ENCODE data around the gene ZNF354B. TPM values are rescaled to one million over a fixed set of nuclear protein-coding genes. Genes with fewer than 3 reads are reported as not detected.

The ZNF354B gene
- 2.2 and 3.4 TPM in 2 replicates for total RNA-seq (2014; rRNA removed; shearing (Covaris generic); ENCODE audit: low replicate concordance)

DNA sequence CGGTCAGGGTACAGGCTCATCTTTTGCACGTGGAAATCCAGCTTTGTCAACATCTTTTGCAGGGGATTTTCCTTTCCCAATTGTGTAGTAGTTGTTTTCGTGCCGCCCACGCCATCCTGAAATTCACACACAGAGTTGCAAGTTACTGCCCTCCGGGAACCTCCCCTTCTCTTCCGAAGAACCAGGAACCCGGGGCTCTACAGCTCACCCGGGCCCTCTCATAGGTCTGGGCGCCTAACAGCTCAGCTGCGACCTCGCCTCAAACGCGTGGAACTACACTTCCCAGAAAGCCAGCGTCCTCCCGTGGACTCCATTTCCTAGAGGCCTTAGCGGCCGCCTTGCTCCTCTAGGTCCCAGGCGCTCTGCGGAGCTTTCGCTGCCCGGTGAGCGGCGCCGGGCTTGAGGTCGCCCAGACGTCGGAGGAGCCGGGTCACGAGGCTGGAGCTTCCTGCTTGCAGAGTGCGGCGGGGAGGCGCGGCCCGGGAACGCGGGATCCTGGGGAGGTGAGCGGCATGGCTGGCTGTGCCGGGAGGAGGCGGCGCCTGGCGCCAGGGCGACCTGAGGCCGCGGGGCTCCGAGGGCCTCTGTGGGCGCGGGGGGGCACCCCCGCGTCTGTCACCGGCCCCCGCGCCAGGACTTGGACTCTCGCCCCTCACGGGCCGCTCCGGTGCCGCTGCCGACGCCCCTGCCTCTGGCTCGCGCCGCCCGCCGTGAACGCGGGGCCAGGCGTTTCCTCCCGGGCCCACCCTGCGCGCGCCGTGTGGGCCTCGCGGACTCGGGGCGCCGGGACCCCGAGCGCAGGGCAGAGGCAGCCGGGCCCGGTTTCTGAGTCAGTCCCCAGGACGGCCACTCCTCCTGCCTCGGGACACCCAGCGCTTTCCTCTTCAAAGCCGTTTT lies at the start of gene ZNF354B:
TSS of gene ZNF354B (plus strand) at position 329 of the 897 bp plus-strand sequence. CDS start 1,095 bp downstream, outside the sequence.
- Histone ChIP-seq H2AFZ (ENCODE audit: low read length) (peak within 1 kb of the TSS; percentile 69; the same call in 1 of the 2 replicates), H3K4me3 (ENCODE audit: low read length) (peak within 1 kb of the TSS; percentile 60; the same call in 1 of the 2 replicates)

GRCh38 chr5:178817506-178817905 lies 42.2 kb upstream of the ZNF354B start:
- H3K27ac ChIP-seq (ENCODE audit: low read length) = no peak overlapping the region

More for the DNA sequence above, at the start of gene ZNF354B:
- no peak within 1 kb of the TSS for H3K27ac ChIP-seq (ENCODE audit: low read length)
- no peaks in the 10 kb centered on the region for H3K4me1 ChIP-seq (ENCODE audit: low read length)
- peak within 1 kb of the TSS; percentile 62 for H3K9ac ChIP-seq (ENCODE audit: low read length)
- H3K9me3 ChIP-seq (ENCODE audit: low read length) = no peaks in the 10 kb centered on the region
- H3K4me2 ChIP-seq (ENCODE audit: low read depth, low read length, poor library complexity, severe bottlenecking) = peak within 1 kb of the TSS; percentile 55
- H4K20me1 ChIP-seq (ENCODE audit: insufficient read depth, low read depth, low read length) = no peaks in the 10 kb centered on the region
- no peaks in the 10 kb centered on the region for H3K79me2 ChIP-seq (ENCODE audit: low read length)
- no peaks in the 10 kb centered on the region for H3K9me2 ChIP-seq (replicated peaks; ENCODE audit: insufficient read depth, low read length)
- H3K27me3 ChIP-seq (ENCODE audit: low read length) = no peaks in the 10 kb centered on the region; the same call in 1 of the 2 replicates
- H3K36me3 ChIP-seq (ENCODE audit: insufficient read depth, low read length) = no peaks in the 10 kb centered on the region
- DNase-seq = peak; percentile 72

GRCh38 chr5:178818094-178818493 lies 41.7 kb upstream of the ZNF354B start:
- H3K4me3 ChIP-seq (ENCODE audit: low read length) = no peak overlapping the region
- H3K27ac ChIP-seq (ENCODE audit: low read length) = no peak overlapping the region
- H4K20me1 ChIP-seq (ENCODE audit: insufficient read depth, low read depth, low read length) = no peaks in the 10 kb centered on the region
- H3K9me2 ChIP-seq (replicated peaks; ENCODE audit: insufficient read depth, low read length) = no peaks in the 10 kb centered on the region
- H3K27me3 ChIP-seq (ENCODE audit: low read length) = no peaks in the 10 kb centered on the region
- H3K36me3 ChIP-seq (ENCODE audit: insufficient read depth, low read length) = no peaks in the 10 kb centered on the region
- H3K4me2 ChIP-seq (ENCODE audit: low read depth, low read length, poor library complexity, severe bottlenecking) = no peak overlapping the region
- DNase-seq = no peak
- H3K4me1 ChIP-seq (ENCODE audit: low read length) = no peaks in the 10 kb centered on the region
- no peaks in the 10 kb centered on the region for H3K79me2 ChIP-seq (ENCODE audit: low read length)
- no peak overlapping the region for H3K9ac ChIP-seq (ENCODE audit: low read length)
- H3K9me3 ChIP-seq (ENCODE audit: low read length) = no peaks in the 10 kb centered on the region
- H2AFZ ChIP-seq (ENCODE audit: low read length) = no peak overlapping the region

More at GRCh38 chr5:178817506-178817905, 42.2 kb upstream of the ZNF354B start:
- H3K36me3 ChIP-seq (ENCODE audit: insufficient read depth, low read length) = no peaks in the 10 kb centered on the region
- no peak overlapping the region for H3K4me2 ChIP-seq (ENCODE audit: low read depth, low read length, poor library complexity, severe bottlenecking)
- no peaks in the 10 kb centered on the region for H3K9me3 ChIP-seq (ENCODE audit: low read length)
- no peaks in the 10 kb centered on the region for H3K9me2 ChIP-seq (replicated peaks; ENCODE audit: insufficient read depth, low read length)
- H3K27me3 ChIP-seq (ENCODE audit: low read length) = no peaks in the 10 kb centered on the region
- no peaks in the 10 kb centered on the region for H3K79me2 ChIP-seq (ENCODE audit: low read length)
- H2AFZ ChIP-seq (ENCODE audit: low read length) = no peak overlapping the region
- no peak for DNase-seq
- H3K9ac ChIP-seq (ENCODE audit: low read length) = no peak overlapping the region
- no peaks in the 10 kb centered on the region for H4K20me1 ChIP-seq (ENCODE audit: insufficient read depth, low read depth, low read length)
- no peaks in the 10 kb centered on the region for H3K4me1 ChIP-seq (ENCODE audit: low read length)
- H3K4me3 ChIP-seq (ENCODE audit: low read length) = no peak overlapping the region

DNA sequence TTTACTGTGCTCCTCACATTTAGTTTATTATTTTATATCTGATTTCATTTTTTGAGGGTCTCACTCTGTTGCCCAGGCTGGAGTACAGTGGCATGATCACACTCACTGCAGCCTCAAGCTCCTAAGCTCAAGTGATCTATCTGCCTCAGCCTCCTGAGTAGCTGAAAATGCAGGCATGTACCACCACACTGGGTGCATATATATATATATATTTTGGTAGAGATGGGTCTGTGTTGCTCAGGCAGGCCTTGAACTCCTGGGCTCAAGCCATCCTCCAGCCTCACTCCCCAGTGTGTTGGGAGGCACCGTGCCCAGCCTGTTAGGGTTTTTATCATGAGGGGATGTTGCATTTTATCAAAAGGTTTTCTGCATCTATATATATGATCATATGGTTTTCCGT lies 39.8 kb upstream of the ZNF354B start:
- no peaks in the 10 kb centered on the region for H4K20me1 ChIP-seq (ENCODE audit: insufficient read depth, low read depth, low read length)
- H3K36me3 ChIP-seq (ENCODE audit: insufficient read depth, low read length) = no peaks in the 10 kb centered on the region
- H3K9me2 ChIP-seq (replicated peaks; ENCODE audit: insufficient read depth, low read length) = no peaks in the 10 kb centered on the region
- no peak for DNase-seq
- no peak overlapping the region for H3K9ac ChIP-seq (ENCODE audit: low read length)
- H2AFZ ChIP-seq (ENCODE audit: low read length) = no peak overlapping the region
- H3K9me3 ChIP-seq (ENCODE audit: low read length) = no peaks in the 10 kb centered on the region
- H3K4me1 ChIP-seq (ENCODE audit: low read length) = no peaks in the 10 kb centered on the region
- H3K27ac ChIP-seq (ENCODE audit: low read length) = no peak overlapping the region
- no peak overlapping the region for H3K4me3 ChIP-seq (ENCODE audit: low read length)
- H3K27me3 ChIP-seq (ENCODE audit: low read length) = no peaks in the 10 kb centered on the region
- H3K4me2 ChIP-seq (ENCODE audit: low read depth, low read length, poor library complexity, severe bottlenecking) = no peak overlapping the region
- no peaks in the 10 kb centered on the region for H3K79me2 ChIP-seq (ENCODE audit: low read length)

DNA sequence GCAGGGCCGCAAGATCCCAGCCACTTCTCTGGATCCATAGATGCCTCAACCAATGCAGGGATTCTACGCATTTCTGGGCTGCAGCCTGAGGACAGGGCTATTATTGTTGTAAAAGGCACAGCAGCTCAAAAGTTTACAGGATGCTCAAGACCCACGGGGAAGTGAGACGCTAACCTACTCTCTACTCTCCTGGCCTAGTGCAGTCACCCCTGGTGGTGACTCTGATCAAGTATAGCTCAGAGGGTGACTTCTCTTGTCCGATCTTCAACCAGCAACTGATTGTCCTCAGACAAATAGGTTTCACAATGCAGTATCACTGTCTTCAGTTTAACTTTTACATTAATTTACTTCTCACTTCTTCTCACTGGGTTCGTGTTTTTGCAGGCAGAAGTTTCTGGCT lies 34.3 kb upstream of the ZNF354B start:
- no peak overlapping the region for H2AFZ ChIP-seq (ENCODE audit: low read length)
- H3K79me2 ChIP-seq (ENCODE audit: low read length) = no peaks in the 10 kb centered on the region
- no peaks in the 10 kb centered on the region for H3K9me3 ChIP-seq (ENCODE audit: low read length)
- H3K9ac ChIP-seq (ENCODE audit: low read length) = no peak overlapping the region
- no peaks in the 10 kb centered on the region for H3K36me3 ChIP-seq (ENCODE audit: insufficient read depth, low read length)
- H3K27me3 ChIP-seq (ENCODE audit: low read length) = no peaks in the 10 kb centered on the region
- H4K20me1 ChIP-seq (ENCODE audit: insufficient read depth, low read depth, low read length) = no peaks in the 10 kb centered on the region
- no peak overlapping the region for H3K4me2 ChIP-seq (ENCODE audit: low read depth, low read length, poor library complexity, severe bottlenecking)
- DNase-seq = no peak
- H3K4me1 ChIP-seq (ENCODE audit: low read length) = no peaks in the 10 kb centered on the region
- H3K4me3 ChIP-seq (ENCODE audit: low read length) = no peak overlapping the region
- no peaks in the 10 kb centered on the region for H3K9me2 ChIP-seq (replicated peaks; ENCODE audit: insufficient read depth, low read length)
- H3K27ac ChIP-seq (ENCODE audit: low read length) = no peak overlapping the region

DNA sequence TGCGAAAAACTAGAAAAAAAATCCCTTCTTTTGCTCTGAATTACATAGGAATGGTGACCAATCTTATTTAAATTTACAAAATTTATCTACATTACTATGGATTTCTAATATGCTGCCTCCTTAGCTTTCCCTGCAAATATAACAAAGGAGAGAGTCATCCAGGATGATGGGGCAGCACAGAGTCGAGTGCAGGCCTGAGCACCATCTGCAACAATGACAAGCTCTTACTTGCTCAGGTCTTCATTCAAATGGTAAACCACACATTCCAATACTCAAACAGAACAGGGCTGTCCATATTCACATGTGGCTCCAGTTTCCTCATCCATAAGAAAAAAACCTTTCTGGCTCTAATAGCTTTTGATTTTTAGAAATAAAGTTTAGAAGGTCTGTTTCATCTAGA lies 33.5 kb upstream of the ZNF354B start:
- DNase-seq = no peak
- Histone ChIP-seq H3K79me2 (ENCODE audit: low read length) (no peaks in the 10 kb centered on the region), H4K20me1 (ENCODE audit: insufficient read depth, low read depth, low read length) (no peaks in the 10 kb centered on the region), H3K4me2 (ENCODE audit: low read depth, low read length, poor library complexity, severe bottlenecking) (no peak overlapping the region), H3K9me2 (replicated peaks; ENCODE audit: insufficient read depth, low read length) (no peaks in the 10 kb centered on the region), H2AFZ (ENCODE audit: low read length) (no peak overlapping the region), H3K4me3 (ENCODE audit: low read length) (no peak overlapping the region), H3K4me1 (ENCODE audit: low read length) (no peaks in the 10 kb centered on the region), H3K9ac (ENCODE audit: low read length) (no peak overlapping the region), H3K27ac (ENCODE audit: low read length) (no peak overlapping the region), H3K36me3 (ENCODE audit: insufficient read depth, low read length) (no peaks in the 10 kb centered on the region), H3K9me3 (ENCODE audit: low read length) (no peaks in the 10 kb centered on the region), H3K27me3 (ENCODE audit: low read length) (no peaks in the 10 kb centered on the region)

DNA sequence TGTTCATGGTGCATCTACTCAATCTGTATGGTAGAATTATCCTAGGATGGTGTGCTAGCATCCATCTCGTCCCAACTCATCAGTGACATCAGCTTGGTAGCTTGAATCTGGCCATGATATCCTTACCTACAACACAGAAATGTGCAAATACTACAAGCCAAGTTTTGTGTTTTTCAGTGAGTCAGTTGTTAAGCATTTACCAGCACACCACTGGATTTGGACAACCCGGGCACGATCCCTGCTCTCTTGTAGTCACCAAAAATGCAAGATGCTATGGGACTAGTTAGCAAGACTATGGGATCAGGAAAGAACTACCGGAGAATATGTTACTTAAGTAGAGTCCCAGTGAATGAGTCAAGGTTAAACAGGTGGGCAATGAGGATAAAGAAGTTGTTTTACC lies 32.1 kb upstream of the ZNF354B start:
- Histone ChIP-seq H3K4me2 (ENCODE audit: low read depth, low read length, poor library complexity, severe bottlenecking) (no peak overlapping the region), H3K79me2 (ENCODE audit: low read length) (no peaks in the 10 kb centered on the region), H3K9me2 (replicated peaks; ENCODE audit: insufficient read depth, low read length) (no peaks in the 10 kb centered on the region), H3K27ac (ENCODE audit: low read length) (no peak overlapping the region), H3K9ac (ENCODE audit: low read length) (no peak overlapping the region), H3K4me3 (ENCODE audit: low read length) (no peak overlapping the region), H3K4me1 (ENCODE audit: low read length) (no peaks in the 10 kb centered on the region), H3K27me3 (ENCODE audit: low read length) (no peaks in the 10 kb centered on the region), H3K9me3 (ENCODE audit: low read length) (no peaks in the 10 kb centered on the region), H3K36me3 (ENCODE audit: insufficient read depth, low read length) (no peaks in the 10 kb centered on the region), H2AFZ (ENCODE audit: low read length) (no peak overlapping the region), H4K20me1 (ENCODE audit: insufficient read depth, low read depth, low read length) (no peaks in the 10 kb centered on the region)
- DNase-seq = no peak

- Histone ChIP-seq H3K79me2 (ENCODE audit: low read length) (no peaks in the 10 kb centered on the region), H3K4me2 (ENCODE audit: low read depth, low read length, poor library complexity, severe bottlenecking) (no peak overlapping the region), H3K9me3 (ENCODE audit: low read length) (no peaks in the 10 kb centered on the region), H3K9ac (ENCODE audit: low read length) (no peak overlapping the region), H3K27ac (ENCODE audit: low read length) (no peak overlapping the region), H3K9me2 (replicated peaks; ENCODE audit: insufficient read depth, low read length) (no peaks in the 10 kb centered on the region), H2AFZ (ENCODE audit: low read length) (no peak overlapping the region), H3K27me3 (ENCODE audit: low read length) (no peaks in the 10 kb centered on the region), H4K20me1 (ENCODE audit: insufficient read depth, low read depth, low read length) (no peaks in the 10 kb centered on the region), H3K36me3 (ENCODE audit: insufficient read depth, low read length) (no peaks in the 10 kb centered on the region), H3K4me3 (ENCODE audit: low read length) (no peak overlapping the region), H3K4me1 (ENCODE audit: low read length) (no peaks in the 10 kb centered on the region)
- no peak for DNase-seq
These were observed 28.7 kb upstream of the ZNF354B start for GRCh38 chr5:178831049-178831448.
